Uterus (tissue), 4 donors: ENCODE results near the gene SMIM44. TPM values are rescaled to one million over a fixed set of nuclear protein-coding genes. Genes with fewer than 3 reads are reported as not detected.

ENCODE experiments used
- DNase-seq, 2 donors: peaks; one replicate each; pipeline ENCODE4 v3.0.0-alpha.2; 2019 to 2020
- H3K27ac ChIP-seq, 2 donors: fragments of 200-600 bp; sonication (generic); 1 replicate in 1 of 2; 2 replicates in 1 of 2; pipeline ENCODE4 v1.5.1; 2016 to 2018
- H3K27me3 ChIP-seq, 2 donors: fragments of 200-600 bp; sonication (generic); one replicate each; pipeline ENCODE4 v1.5.1; 2018 to 2019; ENCODE audit warnings: control low read depth in 1 of 2
- H3K36me3 ChIP-seq, 2 donors: fragments of 200-600 bp; sonication (generic); one replicate each; pipeline ENCODE4 v1.5.1; 2019; ENCODE audit warnings: control low read depth in 1 of 2
- H3K4me1 ChIP-seq, 2 donors: fragments of 200-600 bp; sonication (generic); one replicate each; pipeline ENCODE4 v1.5.1; 2018 to 2019; ENCODE audit warnings: control low read depth in 1 of 2
- H3K4me3 ChIP-seq, 2 donors: fragments of 200-600 bp; sonication (generic); 1 replicate in 1 of 2; 2 replicates in 1 of 2; pipeline ENCODE4 v1.5.1; 2018 to 2019; ENCODE audit warnings: mild to moderate bottlenecking in 1 of 2
- H3K9me3 ChIP-seq, 2 donors: fragments of 200-600 bp; sonication (generic); one replicate each; pipeline ENCODE4 v1.5.1; 2019; ENCODE audit warnings: control low read depth in 1 of 2
- CTCF ChIP-seq, 4 experiments: fragments of 200-600 bp in 2 of 4; fragments of 450-650 bp in 2 of 4; sonication (generic) in 2 of 4; IDR thresholded peaks; one replicate each; pipeline ENCODE4 v1.5.1; 2016 to 2019; ENCODE audit warnings: antibody characterized with exemption in 4 of 4, mild to moderate bottlenecking in 2 of 4, moderate library complexity in 1 of 4
- POLR2A ChIP-seq, 2 donors: fragments of 450-650 bp; IDR thresholded peaks; one replicate each; pipeline ENCODE4 v1.6.1; 2016; ENCODE audit warnings: antibody characterized with exemption in 2 of 2, mild to moderate bottlenecking in 1 of 2, moderate library complexity in 1 of 2
- intact Hi-C: fragments of 100-400 bp; cut with DNase I; formaldehyde crosslinking; loops from one replicate; pipeline ENCODE4 v1.15.1; 2023; ENCODE audit warnings: low total_unique reads
- total RNA-seq, 4 donors: library from RNA; depleted of rRNA in 3 of 4; stranded (reverse); fragments of >200 nt in 3 of 4; gene quantifications; one replicate each; pipeline versions ENCODE4 v1.1.0 to v1.2.4, GENCODE V29; 2014 to 2023
- donor health status: DM: yes; HTN: yes; CAD: no.

The SMIM44 gene
- total RNA-seq, 4 donors from 2014 or later = not detected

GRCh38 chr19:3499738-3500428 is 16.6 kb upstream of the SMIM44 start:
- Histone ChIP-seq H3K36me3 (no peaks in the 10 kb centered on the region), H3K27ac (peak overlapping the region; percentile 87 to 88), H3K27me3 (no peaks in the 10 kb centered on the region), H3K4me3 (peak overlapping the region; percentile 74 to 75), H3K4me1 (peaks cover 0 to 6% of the 10 kb centered on the region in 2 donors), H3K9me3 (no peaks in the 10 kb centered on the region)
- intact Hi-C loops = no loop called here
- TF ChIP-seq POLR2A (IDR thresholded peaks at IDR 0.05) (no peak), CTCF (IDR thresholded peaks at IDR 0.05) (no peak)
- no peak for DNase-seq

- H3K27ac ChIP-seq = no peak overlapping the region
- H3K36me3 ChIP-seq = no peaks in the 10 kb centered on the region
- H3K4me3 ChIP-seq = no peak overlapping the region
- H3K27me3 ChIP-seq = no peaks in the 10 kb centered on the region
- intact Hi-C loops = no loop called here
- TF ChIP-seq CTCF (IDR thresholded peaks at IDR 0.05) (no peak), POLR2A (IDR thresholded peaks at IDR 0.05) (no peak)
- H3K9me3 ChIP-seq = no peaks in the 10 kb centered on the region
- DNase-seq = no peak
- H3K4me1 ChIP-seq = peaks cover 0 to 6% of the 10 kb centered on the region in 2 donors
Observed at GRCh38 chr19:3497757-3498520, 14.7 kb upstream of the SMIM44 start.

- intact Hi-C loops = no loop called here
- Histone ChIP-seq H3K36me3 (no peaks in the 10 kb centered on the region), H3K9me3 (no peaks in the 10 kb centered on the region)
Observed at GRCh38 chr19:3496392-3497273, 13.4 kb upstream of the SMIM44 start.

GRCh38 chr19:3494559-3494958 is 11.3 kb upstream of the SMIM44 start:
- H3K36me3 ChIP-seq = no peaks in the 10 kb centered on the region

More at GRCh38 chr19:3496392-3497273, 13.4 kb upstream of the SMIM44 start:
- DNase-seq = no peak
- Histone ChIP-seq H3K4me3 (no peak overlapping the region), H3K27ac (no peak overlapping the region), H3K4me1 (peaks cover 0 to 6% of the 10 kb centered on the region in 2 donors), H3K27me3 (no peaks in the 10 kb centered on the region)
- TF ChIP-seq CTCF (IDR thresholded peaks at IDR 0.05) = no peak
- TF ChIP-seq POLR2A (IDR thresholded peaks at IDR 0.05) = no peak

More at GRCh38 chr19:3494559-3494958, 11.3 kb upstream of the SMIM44 start:
- DNase-seq = no peak
- H3K4me1 ChIP-seq = peaks cover 0 to 3% of the 10 kb centered on the region in 2 donors
- TF ChIP-seq CTCF (IDR thresholded peaks at IDR 0.05) (no peak), POLR2A (IDR thresholded peaks at IDR 0.05) (no peak)
- H3K27ac ChIP-seq = no peak overlapping the region
- H3K27me3 ChIP-seq = no peaks in the 10 kb centered on the region
- intact Hi-C loops = no loop called here
- H3K4me3 ChIP-seq = no peak overlapping the region
- H3K9me3 ChIP-seq = no peaks in the 10 kb centered on the region
